ENCODE data around the gene UGT2B17. TPM values are rescaled to one million over a fixed set of nuclear protein-coding genes. Genes with fewer than 3 reads are reported as not detected.
"Not testable (repeated sequence)": the region's sequence is repeated elsewhere in the genome, so short reads cannot be mapped to it uniquely, and the experiment has no call there.

UGT2B17 gene
- total RNA-seq, 1 experiment from 2014 or later: not detected

- POLR2A ChIA-PET (ENCODE audit: low non-redundant PET): no interaction called here
- no TSS peak for BruUV-seq (replicated peaks)
- DNase-seq (ENCODE audit: low spot score): no peak
Observed at GRCh38 chr4:68577590-68577989, 1.5 kb upstream of the UGT2B17 start.

GRCh38 chr4:68575636-68576035, 486 bp downstream of the UGT2B17 start:
- BruUV-seq (replicated peaks); H3K4me1 ChIP-seq (ENCODE audit: insufficient read depth, low read length, poor library complexity, severe bottlenecking); intact Hi-C loops (cut with micrococcal nuclease; ENCODE audit: unreplicated experiment); H3K4me3 ChIP-seq (ENCODE audit: low read depth, low read length, poor library complexity, severe bottlenecking); DNase-seq (ENCODE audit: low spot score); H3K9me3 ChIP-seq (ENCODE audit: low read depth, low read length, poor library complexity, severe bottlenecking); CTCF ChIA-PET; H3K27me3 ChIP-seq (replicated peaks; ENCODE audit: insufficient read depth, low read depth, low read length, poor library complexity); H3K27ac ChIP-seq (ENCODE audit: low read depth, low read length, poor library complexity, severe bottlenecking); POLR2A ChIA-PET (ENCODE audit: low non-redundant PET); H3K36me3 ChIP-seq (ENCODE audit: insufficient read depth, low read length, poor library complexity, severe bottlenecking): not testable (repeated sequence)

More at GRCh38 chr4:68577590-68577989, 1.5 kb upstream of the UGT2B17 start:
- H3K4me1 ChIP-seq (ENCODE audit: insufficient read depth, low read length, poor library complexity, severe bottlenecking): no peaks in the 10 kb centered on the region
- H3K27ac ChIP-seq (ENCODE audit: low read depth, low read length, poor library complexity, severe bottlenecking): no peak overlapping the region
- CTCF ChIA-PET: no interaction called here
- H3K9me3 ChIP-seq (ENCODE audit: low read depth, low read length, poor library complexity, severe bottlenecking): no peaks in the 10 kb centered on the region
- no peaks in the 10 kb centered on the region for H3K36me3 ChIP-seq (ENCODE audit: insufficient read depth, low read length, poor library complexity, severe bottlenecking)
- no peak overlapping the region for H3K4me3 ChIP-seq (ENCODE audit: low read depth, low read length, poor library complexity, severe bottlenecking)
- H3K27me3 ChIP-seq (replicated peaks; ENCODE audit: insufficient read depth, low read depth, low read length, poor library complexity): no peaks in the 10 kb centered on the region
- intact Hi-C loops (cut with micrococcal nuclease; ENCODE audit: unreplicated experiment): no loop called here
- TF ChIP-seq EZH2 (IDR thresholded peaks at IDR 0.05; ENCODE audit: borderline replicate concordance, low read depth, low read length, poor library complexity, severe bottlenecking) (no peak), CTCF (conservative IDR thresholded peaks at IDR 0.05; ENCODE audit: low read depth, low read length) (no peak)

- TF ChIP-seq CTCF (conservative IDR thresholded peaks at IDR 0.05; ENCODE audit: low read depth, low read length): no peak
- TF ChIP-seq EZH2 (IDR thresholded peaks at IDR 0.05; ENCODE audit: borderline replicate concordance, low read depth, low read length, poor library complexity, severe bottlenecking): no peak
- Histone ChIP-seq H3K36me3 (ENCODE audit: insufficient read depth, low read length, poor library complexity, severe bottlenecking) (no peaks in the 10 kb centered on the region), H3K27ac (ENCODE audit: low read depth, low read length, poor library complexity, severe bottlenecking) (no peak overlapping the region), H3K9me3 (ENCODE audit: low read depth, low read length, poor library complexity, severe bottlenecking) (no peaks in the 10 kb centered on the region), H3K4me3 (ENCODE audit: low read depth, low read length, poor library complexity, severe bottlenecking) (no peak overlapping the region), H3K4me1 (ENCODE audit: insufficient read depth, low read length, poor library complexity, severe bottlenecking) (no peaks in the 10 kb centered on the region), H3K27me3 (replicated peaks; ENCODE audit: insufficient read depth, low read depth, low read length, poor library complexity) (no peaks in the 10 kb centered on the region)
- no TSS peak for BruUV-seq (replicated peaks)
- intact Hi-C loops (cut with micrococcal nuclease; ENCODE audit: unreplicated experiment): no loop called here
- ChIA-PET CTCF (no interaction called here), POLR2A (ENCODE audit: low non-redundant PET) (no interaction called here)
- no peak for DNase-seq (ENCODE audit: low spot score)
Observed at GRCh38 chr4:68575081-68575480, 1.0 kb downstream of the UGT2B17 start.

- CTCF ChIA-PET: no interaction called here
- POLR2A ChIA-PET (ENCODE audit: low non-redundant PET): no interaction called here
- TF ChIP-seq CTCF (conservative IDR thresholded peaks at IDR 0.05; ENCODE audit: low read depth, low read length) (no peak), EZH2 (IDR thresholded peaks at IDR 0.05; ENCODE audit: borderline replicate concordance, low read depth, low read length, poor library complexity, severe bottlenecking) (no peak)
- H3K36me3 ChIP-seq (ENCODE audit: insufficient read depth, low read length, poor library complexity, severe bottlenecking): no peaks in the 10 kb centered on the region
- BruUV-seq (replicated peaks): no TSS peak
- no peaks in the 10 kb centered on the region for H3K9me3 ChIP-seq (ENCODE audit: low read depth, low read length, poor library complexity, severe bottlenecking)
- H3K27me3 ChIP-seq (replicated peaks; ENCODE audit: insufficient read depth, low read depth, low read length, poor library complexity): no peaks in the 10 kb centered on the region
- intact Hi-C loops (cut with micrococcal nuclease; ENCODE audit: unreplicated experiment): no loop called here
- H3K27ac ChIP-seq (ENCODE audit: low read depth, low read length, poor library complexity, severe bottlenecking): no peak overlapping the region
- no peak overlapping the region for H3K4me3 ChIP-seq (ENCODE audit: low read depth, low read length, poor library complexity, severe bottlenecking)
- no peaks in the 10 kb centered on the region for H3K4me1 ChIP-seq (ENCODE audit: insufficient read depth, low read length, poor library complexity, severe bottlenecking)
- no peak for DNase-seq (ENCODE audit: low spot score)
Observed at GRCh38 chr4:68572653-68573170, 3.4 kb downstream of the UGT2B17 start.
